Activated naive CD8-positive, alpha-beta T cell (primary cell): ENCODE data around the gene TM7SF3.
"Not testable (repeated sequence)": the region's sequence is repeated elsewhere in the genome, so short reads cannot be mapped to it uniquely, and the experiment has no call there.

ENCODE experiments used
- H3K27ac Mint-ChIP-seq: one replicate; pipeline ENCODE4 v1.8.0; 2021; ENCODE audit warnings: mixed read lengths
- H3K27me3 Mint-ChIP-seq: one replicate; pipeline ENCODE4 v1.8.0; 2021; ENCODE audit warnings: mixed read lengths
- H3K36me3 Mint-ChIP-seq: one replicate; pipeline ENCODE4 v1.8.0; 2021; ENCODE audit warnings: mixed read lengths
- H3K4me1 Mint-ChIP-seq: one replicate; pipeline ENCODE4 v1.8.0; 2021; ENCODE audit warnings: low read depth, mixed read lengths
- H3K4me3 Mint-ChIP-seq: one replicate; pipeline ENCODE4 v1.8.0; 2021; ENCODE audit warnings: mild to moderate bottlenecking, mixed read lengths
- H3K9me3 Mint-ChIP-seq: one replicate; pipeline ENCODE4 v1.8.0; 2021; ENCODE audit warnings: low read depth, mixed read lengths

The TM7SF3 gene

DNA sequence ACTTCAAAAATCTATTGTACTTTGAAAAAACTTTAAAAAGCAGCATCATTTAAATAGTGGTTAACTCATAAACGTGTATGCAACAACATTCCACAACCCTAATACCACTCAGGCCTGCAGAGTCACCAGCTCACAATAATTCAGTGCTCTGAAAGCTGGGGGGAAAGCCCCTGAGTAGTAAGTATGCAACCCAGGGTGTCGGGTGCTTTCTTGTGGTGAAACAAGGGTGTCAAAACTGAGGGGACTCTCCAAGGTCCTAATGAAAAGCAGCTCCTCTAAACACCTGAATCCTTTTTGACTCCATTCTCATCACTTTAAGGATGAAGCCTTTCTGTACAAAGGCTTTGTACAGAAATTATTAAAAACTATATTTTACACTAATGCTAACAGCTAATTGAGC is 42.2 kb downstream of the TM7SF3 start:
- H3K27me3 Mint-ChIP-seq, result no peaks in the 10 kb centered on the region
- no peaks in the 10 kb centered on the region for H3K9me3 Mint-ChIP-seq
- no peak overlapping the region for H3K27ac Mint-ChIP-seq
- H3K36me3 Mint-ChIP-seq, result peaks cover 15% of the 10 kb centered on the region
- peaks cover 15% of the 10 kb centered on the region for H3K4me1 Mint-ChIP-seq
- peak overlapping the region; percentile 17 for H3K4me3 Mint-ChIP-seq

DNA sequence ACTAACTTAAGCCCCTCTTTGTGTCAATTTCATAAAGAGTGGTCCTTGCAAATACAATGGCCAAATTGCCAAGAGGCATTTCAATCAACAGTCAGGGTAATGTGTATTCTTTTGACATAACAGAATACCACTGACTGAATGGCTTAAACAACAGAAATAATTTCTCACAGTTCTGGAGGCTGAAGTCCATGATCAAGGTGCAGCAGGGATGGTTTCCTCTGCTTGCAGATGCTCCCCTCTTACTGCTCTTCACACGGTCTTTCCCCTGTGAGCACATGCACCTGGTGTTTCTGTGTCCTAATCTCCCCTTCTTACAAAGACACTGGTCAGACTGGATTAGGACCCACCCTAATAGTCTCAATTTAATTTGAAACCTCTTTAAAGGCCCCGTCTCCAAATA is 44.0 kb downstream of the TM7SF3 start:
- no peaks in the 10 kb centered on the region for H3K27me3 Mint-ChIP-seq
- no peak overlapping the region for H3K4me3 Mint-ChIP-seq
- no peaks in the 10 kb centered on the region for H3K9me3 Mint-ChIP-seq
- H3K4me1 Mint-ChIP-seq, result peaks cover 15% of the 10 kb centered on the region
- peaks cover 11% of the 10 kb centered on the region for H3K36me3 Mint-ChIP-seq
- H3K27ac Mint-ChIP-seq, result no peak overlapping the region

DNA sequence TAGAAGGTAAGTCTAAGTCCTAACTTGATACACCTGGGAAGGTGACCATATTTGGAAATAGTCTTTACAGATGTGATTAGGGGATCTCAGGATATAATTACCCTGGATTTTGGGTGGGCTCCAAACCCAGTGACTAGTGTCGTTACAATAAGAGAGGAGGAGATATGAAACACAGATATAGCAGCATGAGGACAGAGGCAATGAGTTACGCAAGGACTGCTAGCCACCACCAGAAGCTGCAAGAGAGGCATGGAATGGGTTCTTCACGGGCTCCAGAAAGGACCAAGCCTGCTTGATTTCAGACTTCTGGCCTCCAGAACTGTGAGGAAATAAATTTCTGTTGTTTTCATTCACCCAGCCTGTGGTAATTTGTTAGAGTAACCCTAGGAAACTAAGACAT is 47.3 kb downstream of the TM7SF3 start:
- Mint-ChIP-seq H3K4me1 (peaks cover 11% of the 10 kb centered on the region), H3K9me3 (no peaks in the 10 kb centered on the region), H3K27me3 (no peaks in the 10 kb centered on the region), H3K4me3 (no peak overlapping the region), H3K36me3 (peaks cover 8% of the 10 kb centered on the region), H3K27ac (no peak overlapping the region)

DNA sequence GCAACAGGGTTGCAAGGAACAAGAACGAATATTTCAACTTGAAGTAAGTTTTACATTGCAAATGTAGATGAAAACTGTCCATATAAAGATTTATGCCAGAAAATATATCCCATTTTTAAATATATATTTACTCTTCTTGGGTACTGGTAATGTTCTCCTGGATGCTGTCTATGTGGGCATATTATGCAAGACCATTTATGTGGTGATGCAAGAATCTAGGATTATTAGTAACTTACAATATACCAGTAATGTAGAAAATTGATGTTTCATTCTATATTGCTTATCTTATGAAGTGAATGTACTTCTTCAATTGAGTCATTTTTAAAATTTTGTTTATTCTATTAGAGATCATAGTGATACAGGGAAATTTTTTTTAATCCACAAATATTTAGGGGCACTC is 50.8 kb downstream of the TM7SF3 start:
- Mint-ChIP-seq H3K4me3 (no peak overlapping the region), H3K4me1 (no peaks in the 10 kb centered on the region), H3K27me3 (no peaks in the 10 kb centered on the region), H3K27ac (no peak overlapping the region), H3K9me3 (no peaks in the 10 kb centered on the region), H3K36me3 (peaks cover 8% of the 10 kb centered on the region)

DNA sequence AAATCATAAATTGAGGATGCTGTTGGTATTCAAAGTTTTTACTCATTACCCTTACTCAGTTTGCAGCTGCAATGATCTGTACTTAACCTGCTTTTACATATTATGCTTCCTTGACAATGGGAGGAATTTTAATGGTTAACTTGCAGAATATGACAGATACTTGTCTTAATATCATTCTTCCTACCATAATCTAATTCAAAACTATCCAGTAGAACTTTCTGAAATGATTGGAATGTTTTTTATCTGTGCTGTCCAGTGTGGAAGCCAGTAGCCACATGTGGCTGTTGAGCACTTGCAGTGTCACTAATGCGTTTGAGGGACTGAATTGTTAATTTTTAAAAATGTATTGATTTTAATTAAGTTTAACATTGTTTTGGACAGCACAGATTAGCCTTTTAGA is 52.4 kb downstream of the TM7SF3 start:
- H3K27ac Mint-ChIP-seq, result no peak overlapping the region
- no peaks in the 10 kb centered on the region for H3K9me3 Mint-ChIP-seq
- peaks cover 2% of the 10 kb centered on the region for H3K36me3 Mint-ChIP-seq
- H3K4me1 Mint-ChIP-seq, result no peaks in the 10 kb centered on the region
- H3K4me3 Mint-ChIP-seq, result no peak overlapping the region
- no peaks in the 10 kb centered on the region for H3K27me3 Mint-ChIP-seq

DNA sequence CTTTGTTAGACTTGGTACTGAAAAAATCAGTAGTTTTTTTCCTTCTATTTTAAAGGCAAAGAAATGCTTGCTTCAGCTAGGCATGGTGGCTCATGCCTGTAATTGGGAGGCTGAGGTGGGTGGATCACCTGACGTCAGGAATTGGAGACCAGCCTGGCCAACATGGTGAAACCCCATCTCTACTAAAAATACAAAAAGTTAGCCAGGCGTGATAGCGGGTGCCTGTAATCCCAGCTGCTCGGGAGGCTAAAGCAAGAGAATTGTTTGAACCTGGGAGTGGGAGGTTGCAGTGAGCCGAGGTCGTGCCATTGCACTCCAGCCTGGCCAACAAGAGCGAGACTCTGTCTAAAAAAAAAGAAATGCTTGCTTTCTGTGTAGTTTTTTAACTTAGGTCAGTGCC is 52.8 kb downstream of the TM7SF3 start:
- H3K4me3 Mint-ChIP-seq, H3K36me3 Mint-ChIP-seq, H3K4me1 Mint-ChIP-seq, H3K27me3 Mint-ChIP-seq, H3K9me3 Mint-ChIP-seq: not testable (repeated sequence)
- peak overlapping the region; percentile 12 for H3K27ac Mint-ChIP-seq

- Mint-ChIP-seq H3K27me3 (no peaks in the 10 kb centered on the region), H3K9me3 (no peaks in the 10 kb centered on the region), H3K4me3 (peak overlapping the region; percentile 20), H3K27ac (no peak overlapping the region), H3K36me3 (peaks cover 9% of the 10 kb centered on the region), H3K4me1 (peaks cover 45% of the 10 kb centered on the region)
These were observed 60.2 kb downstream of the TM7SF3 start for GRCh38 chr12:26954027-26954426.

DNA sequence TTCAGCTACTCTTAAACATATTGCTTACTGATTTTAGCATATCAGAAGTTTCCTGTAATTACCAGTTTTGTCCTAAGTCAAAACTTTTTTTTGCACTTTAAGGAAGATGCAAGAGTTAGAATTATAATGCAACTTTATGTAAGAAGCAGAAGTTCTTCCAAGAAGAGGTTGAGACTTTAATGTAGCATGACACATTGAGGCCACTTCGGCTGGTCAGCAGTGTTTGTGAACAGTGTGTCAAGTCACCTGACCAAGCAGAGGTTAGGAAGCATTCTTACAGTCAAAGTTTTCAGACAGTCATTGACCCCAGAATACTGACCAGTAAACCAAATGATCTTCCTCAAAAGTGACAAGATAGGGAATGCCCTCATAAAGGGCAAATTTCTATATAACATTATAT is 60.7 kb downstream of the TM7SF3 start:
- peaks cover 11% of the 10 kb centered on the region for H3K36me3 Mint-ChIP-seq
- no peaks in the 10 kb centered on the region for H3K27me3 Mint-ChIP-seq
- no peak overlapping the region for H3K4me3 Mint-ChIP-seq
- H3K4me1 Mint-ChIP-seq, result peaks cover 46% of the 10 kb centered on the region
- peak overlapping the region; percentile 34 for H3K27ac Mint-ChIP-seq
- peaks cover 1% of the 10 kb centered on the region for H3K9me3 Mint-ChIP-seq

DNA sequence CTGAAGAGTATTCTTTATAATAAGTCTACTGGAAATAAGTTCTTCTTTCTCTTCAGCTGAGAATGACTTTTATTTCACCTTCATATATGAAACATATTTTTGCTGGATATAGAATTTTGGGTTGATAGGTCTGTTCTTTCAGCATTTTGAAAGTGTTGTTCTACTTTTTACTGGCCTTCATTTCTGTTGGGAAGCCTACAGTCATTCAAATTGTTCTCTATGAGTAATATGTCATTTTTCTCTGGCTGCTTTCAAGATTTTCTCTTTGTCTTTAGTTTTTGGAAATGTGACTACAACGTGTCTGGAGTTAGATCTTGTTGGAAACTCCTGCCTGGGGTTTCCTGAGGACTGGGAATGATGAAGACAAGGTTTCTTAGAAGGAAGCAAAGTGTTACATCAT is 65.9 kb downstream of the TM7SF3 start:
- peaks cover 73% of the 10 kb centered on the region for H3K4me1 Mint-ChIP-seq
- H3K36me3 Mint-ChIP-seq, result peaks cover 17% of the 10 kb centered on the region
- H3K9me3 Mint-ChIP-seq, result peaks cover 7% of the 10 kb centered on the region
- H3K4me3 Mint-ChIP-seq, result peak overlapping the region; percentile 27
- H3K27ac Mint-ChIP-seq, result peak overlapping the region; percentile 59
- H3K27me3 Mint-ChIP-seq, result no peaks in the 10 kb centered on the region

GRCh38 chr12:26941215-26941594 is 73.0 kb downstream of the TM7SF3 start:
- Mint-ChIP-seq H3K4me3 (peak overlapping the region; percentile 97), H3K4me1 (peaks cover 63% of the 10 kb centered on the region), H3K9me3 (no peaks in the 10 kb centered on the region), H3K36me3 (no peaks in the 10 kb centered on the region), H3K27ac (peak overlapping the region; percentile 90), H3K27me3 (no peaks in the 10 kb centered on the region)

DNA sequence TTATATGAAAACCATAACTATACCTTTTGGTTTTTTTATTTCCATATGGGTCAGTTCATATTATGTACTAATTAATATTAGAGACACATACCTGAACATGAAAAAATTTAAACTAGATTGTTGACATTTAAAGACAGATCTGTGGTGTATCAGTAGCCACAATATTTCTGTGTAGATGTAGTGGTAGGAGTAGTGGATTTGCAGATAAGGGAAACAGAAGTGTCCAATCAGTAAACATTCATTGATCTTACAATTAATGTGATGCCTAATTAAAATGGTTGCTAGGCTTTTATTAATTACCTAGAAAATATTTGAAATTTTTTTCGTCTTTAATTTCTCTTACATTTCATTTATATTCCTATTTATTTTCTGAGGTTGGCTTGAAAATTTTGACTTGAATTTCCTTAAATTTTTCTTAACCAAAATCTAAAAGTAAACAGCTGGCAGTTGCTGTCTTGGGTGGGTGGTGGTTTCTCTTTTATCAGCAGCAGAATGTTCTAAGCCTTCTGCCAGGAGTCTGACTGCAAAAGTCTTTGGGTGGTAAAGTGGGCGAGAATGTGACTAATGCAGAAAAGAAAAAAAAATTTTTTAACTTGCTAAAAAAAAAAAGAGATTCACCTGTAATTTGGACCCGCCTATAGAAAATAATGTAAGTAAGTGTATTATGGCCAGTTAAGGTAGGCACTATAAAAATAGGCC is 73.5 kb downstream of the TM7SF3 start:
- H3K27me3 Mint-ChIP-seq, result no peaks in the 10 kb centered on the region
- H3K4me1 Mint-ChIP-seq, result peaks cover 64% of the 10 kb centered on the region
- H3K4me3 Mint-ChIP-seq, result peak overlapping the region; percentile 97
- peak overlapping the region; percentile 91 for H3K27ac Mint-ChIP-seq
- H3K36me3 Mint-ChIP-seq, result no peaks in the 10 kb centered on the region
- H3K9me3 Mint-ChIP-seq, result no peaks in the 10 kb centered on the region

DNA sequence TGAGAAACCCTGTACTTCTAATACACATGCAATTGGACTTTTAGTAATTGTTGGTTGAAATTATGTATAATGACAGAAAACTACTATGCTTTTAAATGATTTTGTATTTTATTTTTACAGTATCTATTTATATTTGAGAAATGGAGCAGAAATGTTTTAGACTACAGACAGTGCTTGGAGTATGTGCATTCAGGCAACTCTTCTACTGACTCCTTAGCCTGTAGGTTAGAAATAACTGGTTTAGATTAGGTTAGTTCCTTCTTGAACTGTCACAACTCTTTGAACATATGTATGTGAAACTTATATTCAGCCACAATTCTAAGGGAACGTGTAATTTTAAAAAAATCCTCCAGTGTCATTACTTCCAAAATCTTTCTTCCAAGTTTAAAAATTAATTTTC is 74.2 kb downstream of the TM7SF3 start:
- Mint-ChIP-seq H3K27ac (peak overlapping the region; percentile 91), H3K9me3 (no peaks in the 10 kb centered on the region), H3K27me3 (no peaks in the 10 kb centered on the region), H3K4me3 (peak overlapping the region; percentile 97), H3K4me1 (peaks cover 67% of the 10 kb centered on the region), H3K36me3 (no peaks in the 10 kb centered on the region)

DNA sequence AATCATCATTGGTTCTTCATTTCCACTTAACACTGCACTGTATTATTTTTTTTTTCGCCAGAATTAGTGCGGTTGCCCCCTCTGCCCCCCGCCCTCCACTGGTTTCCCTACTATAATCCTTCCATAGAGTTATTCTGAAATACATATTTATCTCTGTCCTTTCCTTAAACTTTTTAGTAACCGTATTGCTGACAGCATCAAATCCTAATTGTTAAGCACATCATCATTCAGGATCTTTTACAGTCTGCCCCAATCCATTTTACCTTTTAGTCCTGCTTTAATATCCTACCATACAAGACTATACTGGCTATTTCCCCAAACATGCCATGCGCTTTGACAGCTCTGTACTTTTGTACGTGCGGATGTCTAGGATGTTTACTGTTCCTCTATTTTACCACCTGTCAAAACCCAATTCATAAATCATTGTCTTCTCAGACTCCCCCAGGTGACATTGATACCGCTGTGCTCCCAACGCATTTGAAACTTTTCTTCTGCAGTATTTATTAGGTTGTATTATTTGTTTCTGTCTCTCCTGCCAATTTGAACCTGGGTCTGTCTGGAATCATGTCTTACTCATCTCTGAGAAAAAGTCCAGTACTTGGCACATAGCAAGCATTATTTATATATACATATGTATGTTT is 74.9 kb downstream of the TM7SF3 start:
- peak overlapping the region; percentile 91 for H3K27ac Mint-ChIP-seq
- H3K4me3 Mint-ChIP-seq, result peak overlapping the region; percentile 97
- no peaks in the 10 kb centered on the region for H3K27me3 Mint-ChIP-seq
- peaks cover 69% of the 10 kb centered on the region for H3K4me1 Mint-ChIP-seq
- no peaks in the 10 kb centered on the region for H3K9me3 Mint-ChIP-seq
- H3K36me3 Mint-ChIP-seq, result no peaks in the 10 kb centered on the region

DNA sequence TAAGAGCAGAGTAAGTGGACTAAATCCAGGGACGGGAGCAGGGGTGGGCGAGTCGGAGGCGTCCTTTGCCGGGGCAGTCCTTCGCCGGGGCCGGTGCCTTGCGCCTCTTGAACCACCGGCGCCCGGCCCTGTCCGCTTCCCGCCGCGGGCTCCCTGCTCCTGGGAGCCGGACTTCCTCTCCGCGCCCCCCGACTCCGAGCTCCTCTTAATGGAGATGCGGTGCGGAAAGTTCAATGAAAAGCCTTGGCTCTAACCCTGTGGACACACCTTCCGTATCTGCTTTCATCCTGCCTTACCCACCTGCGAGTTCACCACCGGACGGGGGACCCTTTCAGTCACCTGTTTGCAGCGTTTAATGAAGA is 75.5 kb downstream of the TM7SF3 start:
- Mint-ChIP-seq H3K27me3 (no peaks in the 10 kb centered on the region), H3K4me3 (peak overlapping the region; percentile 97), H3K9me3 (no peaks in the 10 kb centered on the region), H3K36me3 (no peaks in the 10 kb centered on the region), H3K27ac (peak overlapping the region; percentile 91), H3K4me1 (peaks cover 64% of the 10 kb centered on the region)

- H3K27ac Mint-ChIP-seq, result peak within 1 kb of the TSS; percentile 91
- no peaks in the 10 kb centered on the region for H3K9me3 Mint-ChIP-seq
- H3K27me3 Mint-ChIP-seq, result no peaks in the 10 kb centered on the region
These were observed 76.1 kb downstream of the TM7SF3 start, which contains the start of the genes FGFR1OP2 and INTS13 for GRCh38 chr12:26937863-26938700. Gene FGFR1OP2, plus strand, starts transcription at chr12:26938470. Its CDS starts 15,689 bp downstream, at chr12:26954159. Gene INTS13, minus strand, starts transcription at chr12:26937981. Its CDS starts 1,178 bp downstream, at chr12:26936803.

More at GRCh38 chr12:26937863-26938700, 76.1 kb downstream of the TM7SF3 start, which contains the start of the genes FGFR1OP2 and INTS13:
- peak within 1 kb of the TSS; percentile 97 for H3K4me3 Mint-ChIP-seq
- peaks cover under 1% of the 10 kb centered on the region for H3K36me3 Mint-ChIP-seq
- H3K4me1 Mint-ChIP-seq, result peaks cover 62% of the 10 kb centered on the region
